H9 (cell line): ENCODE results near the gene TMEM132C. TPM values are rescaled to one million over a fixed set of nuclear protein-coding genes. Genes with fewer than 3 reads are reported as not detected.

ENCODE experiments used
- DNase-seq: peaks from one replicate; pipeline ENCODE4 v3.0.0-alpha.2; 2017
- H2AFZ ChIP-seq: one replicate; pipeline ENCODE4 v1.6.1; 2013; ENCODE audit warnings: mild to moderate bottlenecking, low read length, control low read depth, moderate library complexity
- H2AK5ac ChIP-seq: 2 replicates; pipeline ENCODE4 v1.6.1; 2013; ENCODE audit warnings: low read length, control low read depth, mixed read lengths; ENCODE audit not compliant: insufficient read length
- H2BK120ac ChIP-seq: one replicate; pipeline ENCODE4 v1.6.1; 2013; ENCODE audit warnings: low read depth, mild to moderate bottlenecking, low read length, control low read depth, inconsistent platforms; ENCODE audit not compliant: poor library complexity, severe bottlenecking
- H2BK12ac ChIP-seq: 2 replicates; pipeline ENCODE4 v1.6.1; 2013; ENCODE audit warnings: low read length, control low read depth, mixed read lengths, low read depth; ENCODE audit not compliant: insufficient read length
- H2BK15ac ChIP-seq: 2 replicates; pipeline ENCODE4 v1.6.1; 2013; ENCODE audit warnings: low read depth, low read length, control low read depth
- H2BK20ac ChIP-seq: one replicate; pipeline ENCODE4 v1.6.1; 2013; ENCODE audit warnings: low read depth, mild to moderate bottlenecking, low read length, control low read depth, inconsistent platforms; ENCODE audit not compliant: poor library complexity, severe bottlenecking
- H2BK5ac ChIP-seq: 2 replicates; pipeline ENCODE4 v1.6.1; 2013; ENCODE audit warnings: low read length, control low read depth, mixed read lengths; ENCODE audit not compliant: insufficient read length
- H3K14ac ChIP-seq: 2 replicates; pipeline ENCODE4 v1.6.1; 2013; ENCODE audit warnings: low read length, control low read depth; ENCODE audit not compliant: insufficient read depth
- H3K18ac ChIP-seq: 2 replicates; pipeline ENCODE4 v1.6.1; 2013; ENCODE audit warnings: low read depth, mild to moderate bottlenecking, mixed read lengths, low read length, control low read depth; ENCODE audit not compliant: insufficient read length
- H3K23ac ChIP-seq: 2 replicates; pipeline ENCODE4 v1.6.1; 2013; ENCODE audit warnings: low read length, control low read depth, mixed read lengths, low read depth; ENCODE audit not compliant: insufficient read length
- H3K23me2 ChIP-seq: 2 replicates; pipeline ENCODE4 v1.6.1; 2013; ENCODE audit warnings: low read depth, mild to moderate bottlenecking, mixed read lengths, low read length, control low read depth; ENCODE audit not compliant: insufficient read length, poor library complexity, severe bottlenecking
- H3K27ac ChIP-seq: 2 replicates; pipeline ENCODE4 v1.5.1; 2013; ENCODE audit warnings: low read length, control low read depth, mixed read lengths, low read depth; ENCODE audit not compliant: insufficient read length
- H3K27me3 ChIP-seq: 2 replicates; pipeline ENCODE4 v1.6.1; 2013; ENCODE audit warnings: low read length, control low read depth, inconsistent platforms; ENCODE audit not compliant: insufficient read depth
- H3K4ac ChIP-seq: 2 replicates; pipeline ENCODE4 v1.6.1; 2013; ENCODE audit warnings: low read depth, mild to moderate bottlenecking, control low read depth, inconsistent platforms, low read length, moderate library complexity
- H3K4me1 ChIP-seq: 2 replicates; pipeline ENCODE4 v1.6.1; 2013; ENCODE audit warnings: low read length, control low read depth, inconsistent platforms; ENCODE audit not compliant: insufficient read depth
- H3K4me2 ChIP-seq: 2 replicates; pipeline ENCODE4 v1.6.1; 2013; ENCODE audit warnings: low read length, control low read depth, mixed read lengths; ENCODE audit not compliant: insufficient read length, insufficient read depth
- H3K56ac ChIP-seq: 2 replicates; pipeline ENCODE4 v1.6.1; 2013; ENCODE audit warnings: low read depth, mild to moderate bottlenecking, mixed read lengths, low read length, control low read depth; ENCODE audit not compliant: insufficient read length
- H3K79me1 ChIP-seq: 2 replicates; pipeline ENCODE4 v1.6.1; 2013; ENCODE audit warnings: low read depth, mild to moderate bottlenecking, moderate library complexity, low read length, control low read depth, inconsistent platforms; ENCODE audit not compliant: insufficient read depth, poor library complexity, severe bottlenecking
- H3K79me2 ChIP-seq: 2 replicates; pipeline ENCODE4 v1.6.1; 2013; ENCODE audit warnings: low read length, control low read depth, inconsistent platforms; ENCODE audit not compliant: insufficient read depth
- H3K9ac ChIP-seq: 2 replicates; pipeline ENCODE4 v1.6.1; 2013; ENCODE audit warnings: low read length, control low read depth, mixed read lengths; ENCODE audit not compliant: insufficient read length; ENCODE audit errors: extremely low read depth
- H3K9me3 ChIP-seq: one replicate; pipeline ENCODE4 v1.6.1; 2013; ENCODE audit warnings: low read depth, low read length, inconsistent platforms; ENCODE audit not compliant: control insufficient read depth
- H3T11ph ChIP-seq: one replicate; pipeline ENCODE4 v1.6.1; 2013; ENCODE audit warnings: mild to moderate bottlenecking, low read length, control low read depth, inconsistent platforms
- H4K20me1 ChIP-seq: one replicate; pipeline ENCODE4 v1.6.1; 2013; ENCODE audit not compliant: control insufficient read depth, insufficient read length, insufficient read depth
- H4K5ac ChIP-seq: 2 replicates; pipeline ENCODE4 v1.6.1; 2013; ENCODE audit warnings: low read depth, mild to moderate bottlenecking, mixed read lengths, low read length, control low read depth; ENCODE audit not compliant: insufficient read length
- H4K8ac ChIP-seq: replicated peaks from 2 replicates; pipeline ENCODE4 v1.6.1; 2013; ENCODE audit warnings: low read length, control low read depth, mixed read lengths, low read depth; ENCODE audit not compliant: insufficient read length
- H4K91ac ChIP-seq: 2 replicates; pipeline ENCODE4 v1.6.1; 2013; ENCODE audit warnings: low read depth, mild to moderate bottlenecking, moderate library complexity, mixed read lengths, low read length, control low read depth; ENCODE audit not compliant: insufficient read length
- H3K27ac Mint-ChIP-seq, 3 experiments: 2 replicates in 2 of 3; 3 replicates in 1 of 3; pipeline ENCODE4 v1.8.0; 2020 to 2021; ENCODE audit warnings: mixed read lengths in 3 of 3, mild to moderate bottlenecking in 1 of 3, moderate library complexity in 1 of 3
- H3K27me3 Mint-ChIP-seq: 2 replicates; pipeline ENCODE4 v1.8.0; 2021; ENCODE audit warnings: low read depth, mild to moderate bottlenecking, moderate library complexity, mixed read lengths
- H3K36me3 Mint-ChIP-seq, 3 experiments: 2 replicates in 2 of 3; 3 replicates in 1 of 3; pipeline ENCODE4 v1.8.0; 2020 to 2021; ENCODE audit warnings: low read depth in 3 of 3, mixed read lengths in 3 of 3; ENCODE audit not compliant: insufficient read depth in 1 of 3
- H3K4me1 Mint-ChIP-seq, 2 experiments: 2 replicates each; pipeline ENCODE4 v1.8.0; 2020; ENCODE audit warnings: mixed read lengths in 2 of 2
- H3K4me3 Mint-ChIP-seq, 2 experiments: 2 replicates in 1 of 2; 3 replicates in 1 of 2; pipeline ENCODE4 v1.8.0; 2020 to 2021; ENCODE audit warnings: mild to moderate bottlenecking in 2 of 2, mixed read lengths in 2 of 2, moderate library complexity in 1 of 2
- H3K9me3 Mint-ChIP-seq, 2 experiments: 2 replicates in 1 of 2; 3 replicates in 1 of 2; pipeline ENCODE4 v1.8.0; 2020; ENCODE audit warnings: mild to moderate bottlenecking in 2 of 2, mixed read lengths in 2 of 2, moderate library complexity in 1 of 2
- CTCF ChIP-seq: fragments of 200-600 bp; sonication (generic); conservative IDR thresholded peaks from 3 replicates; pipeline ENCODE4 v1.8.0; 2021; ENCODE audit warnings: antibody characterized with exemption, mild to moderate bottlenecking
- WGBS: extraction: QIAGEN DNeasy Blood & Tissue Kit; methylation state at CpG from one replicate; pipeline ENCODE4 v1.1.7; 2013; ENCODE audit warnings: missing lambda C conversion rate, low lambda C conversion rate, mixed read lengths; ENCODE audit not compliant: insufficient read length; ENCODE audit errors: extremely low coverage; 5-methylcytosine and 5-hydroxymethylcytosine counted together
- total RNA-seq: library from RNA; stranded (reverse); gene quantifications from 2 replicates; pipeline ENCODE4 v1.2.1, GENCODE V29; 2021

The TMEM132C gene
- total RNA-seq, 1 experiment from 2014 or later: 0.22 TPM

- Histone ChIP-seq H3K27ac (no peak overlapping the region), H3K79me1 (no peaks in the 10 kb centered on the region), H3K18ac (no peak overlapping the region), H3K4me1 (no peaks in the 10 kb centered on the region), H3K4ac (no peak overlapping the region), H3K14ac (no peak overlapping the region; the same call in 1 of the 2 replicates), H2BK5ac (no peak overlapping the region), H2BK120ac (no peak overlapping the region), H3K27me3 (no peaks in the 10 kb centered on the region; the same call in 1 of the 2 replicates), H4K8ac (no peak overlapping the region), H3T11ph (no peak overlapping the region), H3K56ac (no peak overlapping the region), H2AFZ (no peak overlapping the region), H2BK12ac (no peak overlapping the region), H3K23ac (no peak overlapping the region), H3K23me2 (no peaks in the 10 kb centered on the region), H2BK20ac (no peak overlapping the region), H3K9ac (no peak overlapping the region), H2BK15ac (no peak overlapping the region), H3K9me3 (no peaks in the 10 kb centered on the region), H3K79me2 (no peaks in the 10 kb centered on the region), H4K5ac (no peak overlapping the region), H4K91ac (no peak overlapping the region), H4K20me1 (no peaks in the 10 kb centered on the region), H2AK5ac (no peak overlapping the region), H3K4me2 (no peak overlapping the region)
- Mint-ChIP-seq H3K9me3 (no peaks in the 10 kb centered on the region), H3K27me3 (peaks cover 12% of the 10 kb centered on the region), H3K4me3 (no peak overlapping the region), H3K36me3 (no peaks in the 10 kb centered on the region), H3K4me1 (peaks cover 5% of the 10 kb centered on the region in 2 experiments), H3K27ac (no peak overlapping the region)
- DNase-seq: no peak
- TF ChIP-seq CTCF: no peak
- WGBS: no CpG with 5 or more reads among the region's 26 CpGs
These were observed 438.2 kb downstream of the TMEM132C start for GRCh38 chr12:128705140-128705539.
